Measurements from ENCODE around the gene ACVR1.
"Not testable (repeated sequence)": the region's sequence is repeated elsewhere in the genome, so short reads cannot be mapped to it uniquely, and the experiment has no call there.

Gene ACVR1

GRCh38 chr2:157788201-157788600, 87.9 kb downstream of the ACVR1 start:
- DNase-seq, result no peak

GRCh38 chr2:157787364-157787938, 88.7 kb downstream of the ACVR1 start:
- no peak for DNase-seq

GRCh38 chr2:157786663-157787363, 89.3 kb downstream of the ACVR1 start:
- no peak for DNase-seq

- no peak for DNase-seq
Observed at GRCh38 chr2:157785866-157786662, 90.1 kb downstream of the ACVR1 start.

GRCh38 chr2:157785200-157785599, 90.9 kb downstream of the ACVR1 start:
- no peak for DNase-seq

GRCh38 chr2:157784823-157785175, 91.3 kb downstream of the ACVR1 start:
- DNase-seq, result no peak

GRCh38 chr2:157784169-157784822, 91.8 kb downstream of the ACVR1 start:
- DNase-seq, result no peak

- no peak for DNase-seq
Observed at GRCh38 chr2:157783245-157783644, 92.9 kb downstream of the ACVR1 start.

GRCh38 chr2:157782057-157782845, 93.9 kb downstream of the ACVR1 start:
- DNase-seq, result no peak

- DNase-seq, result no peak
Observed at GRCh38 chr2:157780211-157780610, 95.9 kb downstream of the ACVR1 start.

GRCh38 chr2:157779794-157780193, 96.3 kb downstream of the ACVR1 start:
- DNase-seq, result no peak

- no peak for DNase-seq
Observed at GRCh38 chr2:157777427-157777826, 98.7 kb downstream of the ACVR1 start.

GRCh38 chr2:157771234-157771633, 104.9 kb downstream of the ACVR1 start:
- no peak for DNase-seq

GRCh38 chr2:157769856-157770255, 106.3 kb downstream of the ACVR1 start:
- no peak for DNase-seq

GRCh38 chr2:157764386-157764785, 111.7 kb downstream of the ACVR1 start:
- DNase-seq, result no peak

- DNase-seq, result no peak
Observed at GRCh38 chr2:157761520-157761919, 114.6 kb downstream of the ACVR1 start.

GRCh38 chr2:157760949-157761348, 115.2 kb downstream of the ACVR1 start:
- DNase-seq, result no peak

GRCh38 chr2:157759855-157760254, 116.3 kb downstream of the ACVR1 start:
- DNase-seq, result no peak

GRCh38 chr2:157758586-157758985, 117.5 kb downstream of the ACVR1 start:
- no peak for DNase-seq

- DNase-seq, result no peak
Observed at GRCh38 chr2:157757500-157757899, 118.6 kb downstream of the ACVR1 start.

- not testable (repeated sequence) for DNase-seq
Observed at GRCh38 chr2:157756447-157756846, 119.7 kb downstream of the ACVR1 start.

- DNase-seq, result no peak
Observed at GRCh38 chr2:157751462-157752058, 124.6 kb downstream of the ACVR1 start.

Measured in activated gamma-delta T cell (primary cell).